ENCODE measurements around the gene PGA5.

DNA sequence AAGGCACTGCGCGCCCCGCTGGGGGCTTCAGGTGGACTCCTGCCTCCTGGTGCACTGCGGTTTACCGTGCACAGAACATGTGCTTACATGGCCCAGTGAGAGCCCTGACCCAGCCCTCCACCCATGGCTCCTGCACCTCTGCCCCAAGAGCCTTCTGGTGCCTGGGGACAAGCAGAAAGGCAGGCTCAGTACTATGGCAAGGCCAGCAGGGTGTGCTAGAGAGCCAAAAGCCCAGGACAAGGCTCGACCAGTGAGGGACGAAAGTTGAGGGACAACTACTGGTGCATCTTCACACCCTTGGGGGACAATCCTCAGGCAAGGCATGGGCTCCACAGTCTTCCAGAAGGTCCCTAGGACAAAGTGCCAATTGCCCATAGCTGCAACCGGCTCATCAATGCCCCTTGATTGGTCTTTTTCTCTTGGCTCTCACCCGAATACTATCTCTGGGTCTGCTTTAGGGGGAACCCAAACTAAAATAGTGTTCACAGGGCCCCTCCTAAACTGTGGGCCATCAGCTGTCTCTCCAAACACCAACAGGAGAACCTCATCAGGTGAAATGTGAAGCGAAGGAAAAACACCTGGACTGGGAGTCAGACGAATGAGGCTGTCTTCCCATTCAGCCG is 13.5 kb downstream of the PGA5 start:
- TF ChIP-seq, protein P1, sequence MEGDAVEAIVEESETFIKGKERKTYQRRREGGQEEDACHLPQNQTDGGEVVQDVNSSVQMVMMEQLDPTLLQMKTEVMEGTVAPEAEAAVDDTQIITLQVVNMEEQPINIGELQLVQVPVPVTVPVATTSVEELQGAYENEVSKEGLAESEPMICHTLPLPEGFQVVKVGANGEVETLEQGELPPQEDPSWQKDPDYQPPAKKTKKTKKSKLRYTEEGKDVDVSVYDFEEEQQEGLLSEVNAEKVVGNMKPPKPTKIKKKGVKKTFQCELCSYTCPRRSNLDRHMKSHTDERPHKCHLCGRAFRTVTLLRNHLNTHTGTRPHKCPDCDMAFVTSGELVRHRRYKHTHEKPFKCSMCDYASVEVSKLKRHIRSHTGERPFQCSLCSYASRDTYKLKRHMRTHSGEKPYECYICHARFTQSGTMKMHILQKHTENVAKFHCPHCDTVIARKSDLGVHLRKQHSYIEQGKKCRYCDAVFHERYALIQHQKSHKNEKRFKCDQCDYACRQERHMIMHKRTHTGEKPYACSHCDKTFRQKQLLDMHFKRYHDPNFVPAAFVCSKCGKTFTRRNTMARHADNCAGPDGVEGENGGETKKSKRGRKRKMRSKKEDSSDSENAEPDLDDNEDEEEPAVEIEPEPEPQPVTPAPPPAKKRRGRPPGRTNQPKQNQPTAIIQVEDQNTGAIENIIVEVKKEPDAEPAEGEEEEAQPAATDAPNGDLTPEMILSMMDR (IDR thresholded peaks at IDR 0.05): peak; percentile 90
- TF ChIP-seq ZFX (IDR thresholded peaks at IDR 0.05; ENCODE audit: borderline replicate concordance): no peak

Data from 22Rv1 (cell line).